A549 treated with ZK216348 at 1 μM for 4 hours (cell line): ENCODE data around the gene NDUFA9. TPM values are rescaled to one million over a fixed set of nuclear protein-coding genes. Genes with fewer than 3 reads are reported as not detected.

Experiments used
- total RNA-seq: library from RNA; stranded (reverse); fragments of 200-300 nt; extraction: Qiagen RNA extraction; gene quantifications from 5 replicates; pipeline ENCODE4 v1.2.3, GENCODE V29; 2022; ENCODE audit warnings: low read depth

NDUFA9 gene
- total RNA-seq = 109 to 116 TPM (median 111 TPM) in 5 replicates

DNA sequence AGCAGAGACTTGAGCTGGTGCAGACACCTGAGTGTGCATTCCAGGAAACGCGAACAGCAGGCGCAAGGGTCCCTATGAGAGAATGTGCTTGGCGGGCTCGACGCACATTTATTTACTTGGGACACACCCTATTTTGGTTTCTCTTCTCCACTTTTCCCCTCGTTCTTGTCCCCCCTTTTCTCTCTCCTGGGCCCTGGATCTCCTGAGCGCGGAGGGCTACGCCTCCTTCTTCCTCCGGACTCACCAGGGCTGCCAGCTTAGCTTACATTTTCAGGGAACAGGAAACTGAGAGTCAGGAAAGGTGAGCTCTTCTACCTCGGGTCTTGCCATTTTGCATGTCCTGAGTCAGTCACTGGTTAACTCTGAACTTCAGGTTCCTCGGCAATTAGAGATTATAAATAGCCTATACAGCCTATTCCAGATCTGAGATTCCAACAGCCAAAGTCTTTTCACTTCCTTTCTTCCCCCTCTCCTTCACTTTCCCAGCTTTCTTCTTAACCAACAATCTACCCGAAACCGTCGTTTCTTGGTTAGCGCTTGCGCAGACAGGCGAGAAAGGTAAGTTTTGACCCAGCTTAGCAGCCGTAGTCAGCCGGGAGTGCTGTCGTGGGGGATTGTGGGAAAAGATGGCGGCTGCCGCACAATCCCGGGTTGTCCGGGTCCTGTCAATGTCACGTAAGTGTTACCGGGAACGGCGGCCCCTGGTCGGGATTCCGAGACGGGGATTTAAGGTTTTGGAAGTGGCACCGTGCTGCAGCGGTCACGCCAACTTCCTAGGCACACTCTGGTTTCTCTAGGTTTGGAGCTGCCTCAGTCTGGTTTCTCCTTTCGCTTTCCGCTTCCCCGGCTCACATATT, at the start of gene NDUFA9, which contains the start of gene AKAP3:
Gene NDUFA9, plus strand, starts transcription at position 614 of the 857 bp plus-strand sequence. Its CDS starts 13 bp downstream, at position 627.
Gene AKAP3, minus strand, starts transcription at position 551 of the 857 bp plus-strand sequence. CDS start 10,855 bp downstream, outside the sequence.

Other genes starting within 250 kb of the NDUFA9 start
- gene FGF6, start 203.3 kb upstream of the NDUFA9 start, total RNA-seq = not detected in 5 replicates
- gene RAD51AP1, start 110.2 kb upstream of the NDUFA9 start, total RNA-seq = 14.5 to 30.1 TPM (median 19.3 TPM) in 5 replicates
- gene DYRK4, start 86.9 kb upstream of the NDUFA9 start, total RNA-seq = 44.3 to 48.4 TPM (median 46.0 TPM) in 5 replicates
- gene AKAP3, start 63 bp upstream of the NDUFA9 start, total RNA-seq = 0.07 to 1.2 TPM (median 0.08 TPM) in 3 of 5 replicates, not detected in the others
- not detected in 5 replicates for gene GALNT8, start 71.3 kb downstream of the NDUFA9 start, total RNA-seq